Activated naive CD8-positive, alpha-beta T cell treated with anti-CD3 and anti-CD28 coated beads for 36 hours (primary cell): ENCODE measurements around the gene SYNJ1. TPM values are rescaled to one million over a fixed set of nuclear protein-coding genes. Genes with fewer than 3 reads are reported as not detected.

Source experiments
- DNase-seq: peaks from one replicate; pipeline ENCODE4 v3.0.0; 2021
- H3K27ac Mint-ChIP-seq: one replicate; pipeline ENCODE4 v1.8.0; 2022; ENCODE audit warnings: mild to moderate bottlenecking, moderate library complexity, mixed read lengths
- H3K27me3 Mint-ChIP-seq: one replicate; pipeline ENCODE4 v1.8.0; 2022; ENCODE audit warnings: mild to moderate bottlenecking, mixed read lengths
- H3K36me3 Mint-ChIP-seq: one replicate; pipeline ENCODE4 v1.8.0; 2021; ENCODE audit warnings: mild to moderate bottlenecking, mixed read lengths
- H3K4me1 Mint-ChIP-seq: one replicate; pipeline ENCODE4 v1.8.0; 2021; ENCODE audit warnings: mixed read lengths
- H3K4me3 Mint-ChIP-seq: one replicate; pipeline ENCODE4 v1.8.0; 2022; ENCODE audit warnings: mild to moderate bottlenecking, moderate library complexity, mixed read lengths
- H3K9me3 Mint-ChIP-seq: one replicate; pipeline ENCODE4 v1.8.0; 2022; ENCODE audit warnings: mixed read lengths
- total RNA-seq, 2 experiments: library from RNA; stranded (reverse); gene quantifications; one replicate each; pipeline ENCODE4 v1.2.3, GENCODE V29; 2021

The SYNJ1 gene
- total RNA-seq, 2 experiments from 2014 or later, result 6.3 to 6.6 TPM

DNA sequence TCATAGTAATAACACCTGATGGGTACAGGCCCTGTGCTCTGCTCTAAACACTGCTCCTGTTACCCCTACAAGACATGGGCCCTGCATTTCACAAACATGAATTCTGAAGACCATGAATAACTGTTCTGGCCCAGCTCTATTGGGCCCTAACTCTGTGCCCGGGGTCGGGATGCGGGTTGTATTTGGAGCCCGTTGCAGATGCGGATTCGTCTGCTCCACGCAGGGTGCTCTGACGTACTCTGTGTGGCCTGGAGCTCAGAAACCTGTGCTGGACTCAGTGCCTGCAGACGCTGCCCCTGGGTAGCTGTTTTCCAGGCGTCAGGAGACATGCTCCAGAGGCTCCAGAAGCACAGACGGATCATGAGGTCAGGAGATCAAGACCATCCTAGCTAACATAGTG lies 132.4 kb downstream of the SYNJ1 start:
- no peak for DNase-seq
- Mint-ChIP-seq H3K4me3 (no peak overlapping the region), H3K4me1 (peaks cover 2% of the 10 kb centered on the region), H3K9me3 (no peaks in the 10 kb centered on the region), H3K36me3 (no peaks in the 10 kb centered on the region), H3K27me3 (no peaks in the 10 kb centered on the region), H3K27ac (no peak overlapping the region)

DNA sequence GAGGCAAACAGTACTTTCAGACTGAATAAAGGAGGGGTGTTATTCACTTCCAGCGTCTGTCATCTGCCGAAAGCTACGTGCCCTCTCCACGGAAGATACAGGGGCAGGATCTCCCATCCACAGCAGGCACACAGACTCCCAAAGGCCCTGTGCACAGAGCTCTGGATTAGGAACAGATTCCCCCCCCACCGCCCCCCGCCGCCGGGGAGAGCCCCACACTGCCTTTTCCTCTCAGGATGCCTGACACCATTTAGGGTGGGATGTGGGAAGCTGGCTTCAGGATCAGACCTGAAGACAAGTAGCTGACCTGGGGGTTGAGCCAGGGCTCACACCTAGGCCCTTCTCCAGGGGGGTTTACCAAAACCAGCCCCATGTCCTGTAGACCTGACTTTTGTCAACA lies 134.1 kb downstream of the SYNJ1 start:
- Mint-ChIP-seq H3K9me3 (no peaks in the 10 kb centered on the region), H3K27ac (no peak overlapping the region), H3K27me3 (no peaks in the 10 kb centered on the region), H3K4me3 (no peak overlapping the region), H3K4me1 (peaks cover 2% of the 10 kb centered on the region), H3K36me3 (no peaks in the 10 kb centered on the region)
- DNase-seq, result no peak

DNA sequence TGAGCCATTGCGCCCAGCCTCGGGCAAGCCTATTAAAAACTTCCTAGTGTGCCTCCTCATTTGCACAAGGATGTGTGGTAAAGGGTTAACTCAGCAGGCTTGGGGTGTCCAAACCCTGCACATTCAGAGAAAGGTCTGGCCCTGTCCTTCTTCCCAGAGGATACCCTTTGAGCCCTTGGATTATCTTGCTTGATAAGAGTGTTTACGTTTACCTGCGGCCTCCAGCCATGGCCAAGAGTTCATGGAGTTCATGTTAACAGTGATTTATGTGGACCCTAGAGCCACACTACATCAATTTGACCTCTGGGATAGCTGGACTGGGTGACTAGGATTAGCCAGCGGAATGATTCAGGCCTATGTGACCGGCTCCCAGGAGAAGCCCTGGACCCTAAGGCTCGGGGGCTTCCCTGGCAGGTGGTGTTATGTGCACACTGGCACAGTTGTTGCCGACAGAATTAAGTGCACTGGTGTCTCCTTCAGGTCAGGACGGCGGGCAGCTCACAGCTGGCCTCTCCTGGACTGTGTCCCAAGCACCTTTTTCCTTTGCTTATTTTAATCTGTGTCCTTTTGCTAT lies 134.8 kb downstream of the SYNJ1 start:
- Mint-ChIP-seq H3K4me1 (peaks cover 2% of the 10 kb centered on the region), H3K27me3 (no peaks in the 10 kb centered on the region), H3K9me3 (no peaks in the 10 kb centered on the region), H3K4me3 (no peak overlapping the region), H3K27ac (no peak overlapping the region), H3K36me3 (no peaks in the 10 kb centered on the region)
- no peak for DNase-seq

DNA sequence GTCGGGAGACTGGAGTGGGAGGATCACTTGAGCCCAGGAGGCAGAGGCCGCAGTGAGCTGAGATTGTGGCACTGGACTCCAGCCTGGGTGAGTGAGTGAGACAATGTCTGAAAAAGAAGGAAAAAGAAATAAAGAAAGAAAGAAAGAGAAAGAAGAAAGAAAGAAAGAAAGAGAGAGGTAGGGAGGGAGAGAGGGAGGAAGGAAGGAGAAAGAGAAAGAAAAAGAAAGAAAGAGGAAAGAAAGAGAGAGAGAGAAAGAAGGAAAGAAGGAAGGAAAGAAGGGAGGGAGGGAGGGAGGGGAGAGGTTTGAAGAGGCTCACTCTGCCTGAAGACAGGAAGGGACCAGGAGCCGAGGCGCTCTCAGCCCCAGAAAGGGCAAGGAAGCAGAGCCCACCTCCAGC lies 137.7 kb downstream of the SYNJ1 start:
- Mint-ChIP-seq H3K4me1 (no peaks in the 10 kb centered on the region), H3K36me3 (no peaks in the 10 kb centered on the region), H3K4me3 (no peak overlapping the region), H3K9me3 (no peaks in the 10 kb centered on the region), H3K27ac (no peak overlapping the region), H3K27me3 (no peaks in the 10 kb centered on the region)
- no peak for DNase-seq

DNA sequence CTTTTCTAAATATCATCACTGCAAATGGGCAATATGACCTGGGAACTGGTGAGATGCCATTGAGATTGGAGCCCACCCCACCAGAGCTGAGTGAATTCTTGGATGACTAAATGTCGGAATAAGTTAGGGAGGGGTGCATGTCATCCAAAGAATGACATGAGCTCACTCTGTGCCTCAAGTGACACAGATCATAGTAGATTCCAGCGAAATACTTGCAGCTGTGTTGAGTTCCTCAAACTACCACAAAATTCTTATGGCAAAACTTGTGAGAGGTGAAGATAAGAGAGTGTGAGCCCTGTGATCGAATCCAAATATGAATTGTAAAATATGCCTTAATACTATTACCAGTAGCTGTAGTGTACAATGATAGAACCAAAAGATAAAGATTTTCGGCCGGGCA lies 140.2 kb downstream of the SYNJ1 start:
- Mint-ChIP-seq H3K4me3 (no peak overlapping the region), H3K27me3 (no peaks in the 10 kb centered on the region), H3K9me3 (no peaks in the 10 kb centered on the region), H3K27ac (no peak overlapping the region), H3K36me3 (no peaks in the 10 kb centered on the region), H3K4me1 (no peaks in the 10 kb centered on the region)
- no peak for DNase-seq

DNA sequence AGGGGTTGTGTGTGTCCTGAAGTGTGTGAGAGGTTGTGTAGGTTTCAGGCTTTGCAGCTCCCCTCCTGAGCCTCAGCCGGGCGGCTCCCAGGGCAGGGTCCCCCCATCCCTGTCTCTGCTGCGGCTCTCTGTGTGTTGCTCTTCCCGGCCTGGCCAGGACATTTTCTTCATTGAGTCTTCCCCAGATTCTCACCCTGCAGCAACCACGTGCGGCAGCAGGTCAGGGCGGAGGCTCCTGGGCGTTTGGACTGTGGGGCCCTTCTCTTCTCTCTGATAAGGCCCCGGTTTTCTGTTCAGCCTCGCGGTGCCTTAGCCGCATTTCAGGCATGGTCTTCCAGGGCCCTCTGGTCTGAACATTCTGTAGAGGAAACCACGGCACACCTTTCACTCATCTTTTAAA lies 140.7 kb downstream of the SYNJ1 start:
- H3K9me3 Mint-ChIP-seq, result no peaks in the 10 kb centered on the region
- DNase-seq, result no peak
- no peak overlapping the region for H3K27ac Mint-ChIP-seq
- H3K27me3 Mint-ChIP-seq, result no peaks in the 10 kb centered on the region
- H3K36me3 Mint-ChIP-seq, result no peaks in the 10 kb centered on the region
- H3K4me3 Mint-ChIP-seq, result no peak overlapping the region
- no peaks in the 10 kb centered on the region for H3K4me1 Mint-ChIP-seq

DNA sequence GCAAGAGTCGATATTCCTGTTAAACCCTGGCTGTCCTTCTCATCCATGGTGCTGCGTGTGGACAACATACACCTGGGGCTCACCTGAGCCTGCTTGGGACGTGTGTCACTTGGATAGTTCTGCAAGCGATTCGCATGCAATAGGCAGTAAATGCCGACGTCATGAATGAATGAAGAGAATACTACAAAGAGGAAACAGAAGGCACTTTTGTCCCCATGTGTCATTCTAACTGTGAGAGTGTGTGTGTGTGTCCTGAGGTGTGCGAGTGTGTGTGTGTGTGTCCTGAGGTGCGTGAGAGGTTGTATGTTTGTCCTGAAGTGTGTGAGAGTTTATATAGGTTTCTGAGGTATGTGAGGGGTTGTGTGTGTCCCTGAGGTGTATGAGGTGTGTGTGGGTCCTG lies 141.8 kb downstream of the SYNJ1 start:
- H3K4me1 Mint-ChIP-seq, result no peaks in the 10 kb centered on the region

DNA sequence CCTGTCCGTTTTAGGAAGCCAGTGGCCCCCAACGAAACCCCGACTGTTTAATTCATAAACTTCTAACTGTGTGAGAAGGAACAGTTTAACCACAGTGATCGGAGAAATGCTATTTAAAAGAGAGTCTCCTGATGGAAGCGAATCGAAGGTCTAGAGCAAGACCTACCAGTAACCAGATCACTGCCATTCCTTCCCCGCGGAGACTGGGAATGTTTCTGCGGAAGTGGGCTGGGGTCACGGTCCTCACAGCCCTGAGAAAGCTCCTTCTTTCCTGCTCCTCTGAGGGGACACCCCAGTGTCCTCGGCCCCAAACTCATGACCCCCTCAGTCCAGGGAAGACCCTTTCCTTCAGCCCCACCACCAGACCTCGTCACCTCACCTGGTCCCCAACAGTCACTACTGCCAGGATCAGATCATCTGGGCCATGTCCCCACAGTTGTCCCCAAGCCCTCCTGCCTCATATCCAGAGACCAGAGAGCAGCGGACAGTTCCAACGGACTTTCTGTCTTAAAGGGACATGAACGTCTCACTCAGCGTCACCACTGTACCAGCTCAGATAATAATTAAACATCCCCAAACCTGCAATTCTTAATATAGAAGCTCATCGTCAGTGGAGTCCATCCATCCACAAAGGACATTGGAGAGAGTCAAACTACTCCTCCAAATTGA lies 142.6 kb downstream of the SYNJ1 start, which contains the start of gene TCP10L:
TSS of gene TCP10L (minus strand) at position 482 of the 669 bp plus-strand sequence. CDS start 1,219 bp downstream, outside the sequence.
- DNase-seq, result no peak
- Mint-ChIP-seq H3K4me3 (no peak within 1 kb of the TSS), H3K27me3 (no peaks in the 10 kb centered on the region), H3K27ac (no peak within 1 kb of the TSS), H3K4me1 (no peaks in the 10 kb centered on the region), H3K36me3 (no peaks in the 10 kb centered on the region), H3K9me3 (no peaks in the 10 kb centered on the region)

More for the DNA sequence above, 141.8 kb downstream of the SYNJ1 start:
- H3K27me3 Mint-ChIP-seq, result no peaks in the 10 kb centered on the region
- H3K36me3 Mint-ChIP-seq, result no peaks in the 10 kb centered on the region
- no peaks in the 10 kb centered on the region for H3K9me3 Mint-ChIP-seq
- no peak for DNase-seq
- no peak overlapping the region for H3K4me3 Mint-ChIP-seq
- H3K27ac Mint-ChIP-seq, result no peak overlapping the region

DNA sequence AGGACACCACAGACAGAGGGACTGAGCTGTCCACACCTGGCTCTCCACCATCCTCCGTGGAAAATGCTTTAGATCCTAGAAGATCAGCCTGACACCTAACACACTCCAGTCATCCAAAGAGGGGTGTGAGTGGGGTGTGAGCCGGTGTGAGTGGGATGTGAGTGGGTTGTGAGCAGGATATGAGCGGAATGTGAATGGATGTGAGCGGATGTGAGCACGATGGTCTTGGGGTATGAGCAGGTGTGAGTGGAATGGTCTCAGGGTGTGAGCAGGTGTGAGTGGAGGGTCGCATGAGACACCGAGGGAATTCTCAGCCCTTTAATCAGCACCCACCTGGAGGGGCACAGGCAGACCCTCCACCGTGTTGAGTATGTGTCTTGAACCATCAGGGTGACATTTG lies 143.3 kb downstream of the SYNJ1 start:
- Mint-ChIP-seq H3K27me3 (no peaks in the 10 kb centered on the region), H3K27ac (no peak overlapping the region), H3K4me3 (no peak overlapping the region), H3K4me1 (no peaks in the 10 kb centered on the region), H3K36me3 (no peaks in the 10 kb centered on the region), H3K9me3 (no peaks in the 10 kb centered on the region)
- DNase-seq, result no peak

DNA sequence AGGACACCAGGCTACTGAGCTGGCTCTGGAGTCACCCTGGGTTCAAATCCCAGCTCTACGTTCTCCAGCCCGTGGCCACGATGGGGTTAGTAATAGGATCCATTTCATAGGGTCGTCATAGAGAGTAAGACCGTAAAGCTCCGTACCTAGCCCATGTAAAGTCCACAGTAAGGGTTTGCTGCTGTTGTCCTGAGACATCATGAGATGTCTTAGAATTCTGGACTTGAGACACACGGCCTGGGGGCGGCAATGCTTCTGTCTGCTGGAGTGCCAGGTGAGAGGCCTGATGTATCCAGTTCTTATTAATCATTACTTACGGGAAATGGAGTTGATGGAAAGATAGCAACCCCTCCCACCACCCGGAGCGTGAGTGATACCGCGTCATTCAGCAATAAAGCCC lies 146.1 kb downstream of the SYNJ1 start:
- Mint-ChIP-seq H3K9me3 (no peaks in the 10 kb centered on the region), H3K4me1 (no peaks in the 10 kb centered on the region), H3K36me3 (no peaks in the 10 kb centered on the region), H3K27ac (no peak overlapping the region), H3K4me3 (no peak overlapping the region), H3K27me3 (no peaks in the 10 kb centered on the region)
- no peak for DNase-seq

DNA sequence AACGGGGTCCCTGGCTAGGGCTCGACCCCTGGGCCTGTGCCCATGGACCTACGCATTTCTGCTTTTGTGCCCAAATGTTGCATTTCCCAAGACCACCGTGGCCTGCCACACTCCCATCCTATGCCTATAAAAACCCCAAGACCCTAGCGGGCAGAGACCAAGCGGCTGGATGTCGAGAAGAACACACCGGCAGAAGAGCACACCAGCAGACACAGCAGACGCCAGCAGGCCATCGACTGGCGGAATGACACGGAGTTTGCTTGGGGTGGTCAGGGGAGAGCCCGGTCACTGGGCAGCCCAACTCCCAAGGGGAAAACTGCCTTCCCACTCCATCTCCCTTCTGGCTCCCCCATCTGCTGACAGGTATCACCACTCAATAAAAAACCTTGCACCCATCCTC lies 146.9 kb downstream of the SYNJ1 start:
- no peak for DNase-seq
- no peaks in the 10 kb centered on the region for H3K9me3 Mint-ChIP-seq
- H3K4me3 Mint-ChIP-seq, result no peak overlapping the region
- H3K27ac Mint-ChIP-seq, result no peak overlapping the region
- H3K4me1 Mint-ChIP-seq, result no peaks in the 10 kb centered on the region
- no peaks in the 10 kb centered on the region for H3K27me3 Mint-ChIP-seq
- H3K36me3 Mint-ChIP-seq, result no peaks in the 10 kb centered on the region

Other genes starting within 250 kb of the SYNJ1 start
- gene TCP10L, start 142.5 kb downstream of the SYNJ1 start, total RNA-seq, result under 1 TPM; 0.48 to 0.52 TPM
- 10 to 100 TPM; 47.2 to 48.5 TPM for gene CFAP298, start 115.6 kb downstream of the SYNJ1 start, total RNA-seq
- 10 to 100 TPM; 42.1 to 44.8 TPM for gene PAXBP1, start 43.7 kb upstream of the SYNJ1 start, total RNA-seq